ENCODE data around the gene LGR5. TPM values are rescaled to one million over a fixed set of nuclear protein-coding genes. Genes with fewer than 3 reads are reported as not detected.

Gene LGR5
- total and polyA plus RNA-seq, 2 of the 13 experiments (the other 11 are each of a cell fraction or from before 2014, with no cell fraction given), result 37.0 to 121 TPM

DNA sequence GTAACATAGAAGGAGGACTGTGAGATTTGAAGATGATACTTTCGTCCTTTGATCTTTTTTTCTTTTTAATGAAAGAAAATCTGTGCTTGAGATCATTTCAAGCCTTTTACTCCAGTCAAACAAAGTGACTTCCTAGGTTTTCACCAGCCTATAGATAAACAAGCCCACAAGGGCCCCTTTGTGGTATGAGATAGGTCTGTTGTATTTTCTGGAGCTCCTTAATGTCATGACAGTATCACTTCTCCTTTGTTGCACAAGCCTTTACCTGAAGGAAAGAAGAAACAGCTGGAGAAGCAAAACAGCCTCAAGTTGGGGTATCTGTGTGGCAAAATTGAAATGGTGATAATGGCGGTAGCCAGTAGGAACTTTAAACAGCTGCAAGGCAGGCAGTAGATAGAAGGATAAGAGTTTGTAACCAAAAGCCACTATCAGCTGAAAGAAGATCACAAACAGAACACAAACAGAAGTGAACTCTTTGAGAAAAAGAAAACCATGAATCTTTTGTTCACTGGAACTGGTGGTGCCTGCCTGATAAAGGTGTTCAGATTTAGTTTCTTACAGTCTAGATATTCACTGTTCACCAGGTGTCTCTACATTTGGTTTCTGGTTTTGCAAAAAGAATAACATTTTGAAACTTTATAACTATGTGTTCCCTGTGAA lies 96.8 kb downstream of the LGR5 start (continued):
- TF ChIP-seq LRRFIP1 (CRISPR knock-in tag; conservative IDR thresholded peaks at IDR 0.05) (no peak), JUNB (CRISPR knock-in tag; IDR thresholded peaks at IDR 0.05; ENCODE audit: borderline replicate concordance) (no peak), ZNF564 (CRISPR knock-in tag; IDR thresholded peaks at IDR 0.05) (no peak), ZNF75D (CRISPR knock-in tag; IDR thresholded peaks at IDR 0.05; ENCODE audit: borderline replicate concordance) (no peak), SMARCE1 (IDR thresholded peaks at IDR 0.05; ENCODE audit: borderline replicate concordance) (no peak), ZFP37 (CRISPR knock-in tag; IDR thresholded peaks at IDR 0.05; ENCODE audit: borderline replicate concordance) (no peak), E2F1 (CRISPR knock-in tag; IDR thresholded peaks at IDR 0.05) (no peak), SAFB2 (CRISPR knock-in tag; IDR thresholded peaks at IDR 0.05; ENCODE audit: borderline replicate concordance, low read depth) (no peak), NKX3-1 (CRISPR knock-in tag; IDR thresholded peaks at IDR 0.05) (no peak), ZNF276 (CRISPR knock-in tag; IDR thresholded peaks at IDR 0.05; ENCODE audit: low read depth) (no peak), ZNF580 (CRISPR knock-in tag; IDR thresholded peaks at IDR 0.05; ENCODE audit: borderline replicate concordance, low read depth) (no peak), ATAD3A (CRISPR knock-in tag; IDR thresholded peaks at IDR 0.05) (no peak), PCBP1 (IDR thresholded peaks at IDR 0.05; ENCODE audit: borderline replicate concordance, low read depth, low read length) (no peak)
- TF ChIP-seq, protein P1, sequence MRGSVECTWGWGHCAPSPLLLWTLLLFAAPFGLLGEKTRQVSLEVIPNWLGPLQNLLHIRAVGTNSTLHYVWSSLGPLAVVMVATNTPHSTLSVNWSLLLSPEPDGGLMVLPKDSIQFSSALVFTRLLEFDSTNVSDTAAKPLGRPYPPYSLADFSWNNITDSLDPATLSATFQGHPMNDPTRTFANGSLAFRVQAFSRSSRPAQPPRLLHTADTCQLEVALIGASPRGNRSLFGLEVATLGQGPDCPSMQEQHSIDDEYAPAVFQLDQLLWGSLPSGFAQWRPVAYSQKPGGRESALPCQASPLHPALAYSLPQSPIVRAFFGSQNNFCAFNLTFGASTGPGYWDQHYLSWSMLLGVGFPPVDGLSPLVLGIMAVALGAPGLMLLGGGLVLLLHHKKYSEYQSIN (CRISPR knock-in tag; IDR thresholded peaks at IDR 0.05; ENCODE audit: borderline replicate concordance), result no peak
- TF ChIP-seq, protein P2, sequence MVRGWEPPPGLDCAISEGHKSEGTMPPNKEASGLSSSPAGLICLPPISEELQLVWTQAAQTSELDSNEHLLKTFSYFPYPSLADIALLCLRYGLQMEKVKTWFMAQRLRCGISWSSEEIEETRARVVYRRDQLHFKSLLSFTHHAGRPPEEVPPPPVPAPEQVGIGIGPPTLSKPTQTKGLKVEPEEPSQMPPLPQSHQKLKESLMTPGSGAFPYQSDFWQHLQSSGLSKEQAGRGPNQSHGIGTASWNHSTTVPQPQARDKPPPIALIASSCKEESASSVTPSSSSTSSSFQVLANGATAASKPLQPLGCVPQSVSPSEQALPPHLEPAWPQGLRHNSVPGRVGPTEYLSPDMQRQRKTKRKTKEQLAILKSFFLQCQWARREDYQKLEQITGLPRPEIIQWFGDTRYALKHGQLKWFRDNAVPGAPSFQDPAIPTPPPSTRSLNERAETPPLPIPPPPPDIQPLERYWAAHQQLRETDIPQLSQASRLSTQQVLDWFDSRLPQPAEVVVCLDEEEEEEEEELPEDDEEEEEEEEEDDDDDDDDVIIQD (CRISPR knock-in tag; IDR thresholded peaks at IDR 0.05; ENCODE audit: low read depth), result no peak
- TF ChIP-seq, protein P3, sequence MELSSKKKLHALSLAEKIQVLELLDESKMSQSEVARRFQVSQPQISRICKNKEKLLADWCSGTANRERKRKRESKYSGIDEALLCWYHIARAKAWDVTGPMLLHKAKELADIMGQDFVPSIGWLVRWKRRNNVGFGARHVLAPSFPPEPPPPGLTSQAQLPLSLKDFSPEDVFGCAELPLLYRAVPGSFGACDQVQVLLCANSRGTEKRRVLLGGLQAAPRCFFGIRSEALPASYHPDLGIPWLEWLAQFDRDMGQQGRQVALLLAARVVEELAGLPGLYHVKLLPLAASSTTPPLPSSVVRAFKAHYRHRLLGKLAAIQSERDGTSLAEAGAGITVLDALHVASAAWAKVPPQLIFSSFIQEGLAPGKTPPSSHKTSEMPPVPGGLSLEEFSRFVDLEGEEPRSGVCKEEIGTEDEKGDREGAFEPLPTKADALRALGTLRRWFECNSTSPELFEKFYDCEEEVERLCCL (CRISPR knock-in tag; IDR thresholded peaks at IDR 0.05; ENCODE audit: borderline replicate concordance), result no peak
